ENCODE data around the gene MLH3.

GRCh38 chr14:74977901-74978385 is 73.3 kb downstream of the MLH3 start:
- TF ChIP-seq CTCF (optimal IDR thresholded peaks at IDR 0.05 in 1 of 3, IDR thresholded peaks at IDR 0.05 in 1 of 3, conservative IDR thresholded peaks at IDR 0.05 in 1 of 3; ENCODE audit: extremely low read depth in 1 of 3, insufficient read depth in 2 of 3, low read length in 3 of 3), result no peak
- TF ChIP-seq EZH2 (IDR thresholded peaks at IDR 0.05; ENCODE audit: low read length), result no peak

All from keratinocyte (primary cell).